GM23338 (cell line): ENCODE results near the gene CDK14. TPM values are rescaled to one million over a fixed set of nuclear protein-coding genes. Genes with fewer than 3 reads are reported as not detected.

ENCODE experiments used
- ATAC-seq: fragments of 200-7000 bp; cut with Tn5 transposase; 3 replicates; pipeline ENCODE4 v1.9.1; 2020
- DNase-seq: peaks from one replicate; pipeline ENCODE4 v3.0.0-alpha.2; 2015; ENCODE audit warnings: low spot score
- H2AFZ ChIP-seq: fragments of 200-600 bp; sonication (generic); 2 replicates; pipeline ENCODE4 v1.8.0; 2016; ENCODE audit warnings: antibody characterized with exemption, mild to moderate bottlenecking, moderate library complexity
- H3F3A ChIP-seq: fragments of 200-600 bp; sonication (generic); replicated peaks from 2 replicates; pipeline ENCODE4 v1.8.0; 2017; ENCODE audit warnings: antibody characterized with exemption, mixed run types, low read depth
- H3K27ac ChIP-seq: fragments of 200-600 bp; sonication (generic); 2 replicates; pipeline ENCODE4 v1.6.1; 2016; ENCODE audit warnings: low read depth
- H3K27me3 ChIP-seq: fragments of 200-600 bp; sonication (generic); 2 replicates; pipeline ENCODE4 v1.8.0; 2016; ENCODE audit warnings: mild to moderate bottlenecking, mixed run types, moderate library complexity; ENCODE audit not compliant: insufficient read depth
- H3K36me3 ChIP-seq: fragments of 200-600 bp; sonication (generic); 2 replicates; pipeline ENCODE4 v1.8.0; 2016; ENCODE audit warnings: mild to moderate bottlenecking; ENCODE audit not compliant: insufficient read depth
- H3K4me1 ChIP-seq: fragments of 200-600 bp; sonication (generic); 2 replicates; pipeline ENCODE4 v1.8.0; 2016; ENCODE audit warnings: mild to moderate bottlenecking, moderate library complexity; ENCODE audit not compliant: insufficient read depth
- H3K4me2 ChIP-seq: fragments of 200-600 bp; sonication (generic); 2 replicates; pipeline ENCODE4 v1.7.1; 2017; ENCODE audit warnings: mixed run types
- H3K4me3 ChIP-seq: fragments of 200-600 bp; sonication (generic); 2 replicates; pipeline ENCODE4 v1.6.1; 2016; ENCODE audit warnings: mixed run types
- H3K79me2 ChIP-seq: fragments of 200-600 bp; sonication (generic); replicated peaks from 2 replicates; pipeline ENCODE4 v1.8.0; 2017; ENCODE audit warnings: mild to moderate bottlenecking; ENCODE audit not compliant: insufficient read depth
- H3K9me2 ChIP-seq: fragments of 200-600 bp; sonication (generic); 2 replicates; pipeline ENCODE4 v1.8.0; 2017; ENCODE audit not compliant: insufficient read depth
- H4K20me1 ChIP-seq: fragments of 200-600 bp; sonication (generic); replicated peaks from 2 replicates; pipeline ENCODE4 v1.8.0; 2017; ENCODE audit warnings: mild to moderate bottlenecking; ENCODE audit not compliant: insufficient read depth
- H3K27ac Mint-ChIP-seq: 2 replicates; pipeline ENCODE4 v1.8.0; 2020; ENCODE audit warnings: inconsistent platforms, mild to moderate bottlenecking, moderate library complexity, mixed read lengths
- H3K27me3 Mint-ChIP-seq: 3 replicates; pipeline ENCODE4 v1.8.0; 2022; ENCODE audit warnings: low read depth, mild to moderate bottlenecking, moderate library complexity, mixed read lengths, inconsistent platforms; ENCODE audit not compliant: insufficient read depth, poor library complexity
- H3K36me3 Mint-ChIP-seq: 3 replicates; pipeline ENCODE4 v1.8.0; 2021; ENCODE audit warnings: low read depth, mild to moderate bottlenecking, inconsistent platforms, moderate library complexity, mixed read lengths
- H3K4me1 Mint-ChIP-seq: 3 replicates; pipeline ENCODE4 v1.8.0; 2020; ENCODE audit warnings: mild to moderate bottlenecking, inconsistent platforms, mixed read lengths
- H3K4me3 Mint-ChIP-seq: 3 replicates; pipeline ENCODE4 v1.8.0; 2021; ENCODE audit warnings: moderate library complexity, mild to moderate bottlenecking, inconsistent platforms, mixed read lengths
- H3K9me3 Mint-ChIP-seq: 3 replicates; pipeline ENCODE4 v1.8.0; 2020; ENCODE audit warnings: moderate library complexity, mild to moderate bottlenecking, inconsistent platforms, mixed read lengths
- CREB1 ChIP-seq: fragments of 250-450 bp; sonication (Bioruptor Pico); IDR thresholded peaks from 2 replicates; pipeline ENCODE4 v1.5.0; 2020; ENCODE audit warnings: low read depth, mild to moderate bottlenecking, moderate library complexity
- EZH2phosphoT487 ChIP-seq: fragments of 200-600 bp; sonication (generic); IDR thresholded peaks from one replicate; pipeline ENCODE4 v1.8.1; 2018; ENCODE audit warnings: antibody characterized with exemption; ENCODE audit not compliant: unreplicated experiment
- POLR2AphosphoS5 ChIP-seq: IDR thresholded peaks from 2 replicates; pipeline ENCODE4 v1.6.1; 2016; ENCODE audit warnings: antibody characterized with exemption, low read depth
- ZNF331 ChIP-seq: fragments of 250-450 bp; sonication (Bioruptor Pico); IDR thresholded peaks from 2 replicates; pipeline ENCODE4 v1.5.0; 2020; ENCODE audit warnings: low read depth, mild to moderate bottlenecking, moderate library complexity
- polyA plus RNA-seq: library from polyadenylated mRNA; unstranded; fragments of >200 nt; fragmentation: Nextera tagmentation; extraction: Ambion mirVana; gene quantifications from 2 replicates; pipeline ENCODE4 v1.2.1, GENCODE V29; 2016
- total RNA-seq: library from RNA; depleted of rRNA; stranded (reverse); fragments of >200 nt; shearing (Covaris generic); gene quantifications from 2 replicates; pipeline ENCODE4 v1.2.3, GENCODE V29; 2014
- TF ChIP-seq, protein P1 (sequence below), 2 experiments: fragments of 200-600 bp in 1 of 2; sonication (generic) in 1 of 2; conservative IDR thresholded peaks; 2 replicates each; pipeline versions ENCODE4 v1.5.1 to v1.6.1; 2016 to 2017; ENCODE audit warnings: antibody characterized with exemption in 2 of 2, low read depth in 2 of 2, mild to moderate bottlenecking in 2 of 2, moderate library complexity in 1 of 2
- TF ChIP-seq, protein P2 (sequence below): IDR thresholded peaks from 2 replicates; pipeline ENCODE4 v1.6.1; 2016; ENCODE audit warnings: antibody characterized with exemption
- TF ChIP-seq, protein P3 (sequence below): fragments of 250-450 bp; sonication (Bioruptor Pico); IDR thresholded peaks from 2 replicates; pipeline ENCODE4 v1.5.0; 2020; ENCODE audit warnings: mild to moderate bottlenecking, moderate library complexity

Gene CDK14
- total and polyA plus RNA-seq, 2 experiments from 2014 or later: 11.2 to 24.0 TPM

DNA sequence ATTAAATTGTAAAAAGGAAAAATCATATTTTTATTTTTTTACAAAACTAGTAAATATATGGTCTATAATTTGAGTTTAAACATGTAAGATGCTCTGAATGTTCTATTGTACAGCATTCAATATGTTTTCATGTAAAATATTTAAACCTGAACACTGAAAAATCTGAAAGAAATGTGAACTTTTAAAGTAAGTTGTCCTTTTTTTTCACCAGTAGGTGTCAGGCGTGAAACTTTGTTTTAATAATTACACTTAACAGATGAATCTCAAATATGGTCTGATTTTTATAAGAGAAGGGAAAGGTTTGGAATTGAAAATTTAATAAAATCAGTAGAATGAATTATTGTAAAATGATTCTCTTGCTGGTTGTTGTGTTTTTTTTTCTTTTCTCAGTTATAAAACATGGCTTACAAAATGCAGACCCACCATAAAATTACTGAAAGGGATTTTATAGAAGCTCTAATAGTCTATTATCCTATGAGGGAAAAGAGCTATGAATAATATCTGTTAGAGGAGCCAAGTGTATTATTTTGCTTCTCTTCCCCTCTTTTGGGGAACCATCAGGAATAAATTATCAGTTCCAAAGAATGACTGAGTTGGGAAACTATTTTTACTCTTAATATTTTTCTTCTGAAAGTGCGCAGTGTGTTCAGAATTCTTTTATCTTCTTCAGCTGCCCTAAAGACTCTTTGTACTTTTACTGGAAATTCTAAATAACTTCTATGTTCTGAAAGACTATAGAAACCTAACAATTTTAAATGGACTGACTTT lies 450.4 kb downstream of the CDK14 start:
- TF ChIP-seq, protein P1, sequence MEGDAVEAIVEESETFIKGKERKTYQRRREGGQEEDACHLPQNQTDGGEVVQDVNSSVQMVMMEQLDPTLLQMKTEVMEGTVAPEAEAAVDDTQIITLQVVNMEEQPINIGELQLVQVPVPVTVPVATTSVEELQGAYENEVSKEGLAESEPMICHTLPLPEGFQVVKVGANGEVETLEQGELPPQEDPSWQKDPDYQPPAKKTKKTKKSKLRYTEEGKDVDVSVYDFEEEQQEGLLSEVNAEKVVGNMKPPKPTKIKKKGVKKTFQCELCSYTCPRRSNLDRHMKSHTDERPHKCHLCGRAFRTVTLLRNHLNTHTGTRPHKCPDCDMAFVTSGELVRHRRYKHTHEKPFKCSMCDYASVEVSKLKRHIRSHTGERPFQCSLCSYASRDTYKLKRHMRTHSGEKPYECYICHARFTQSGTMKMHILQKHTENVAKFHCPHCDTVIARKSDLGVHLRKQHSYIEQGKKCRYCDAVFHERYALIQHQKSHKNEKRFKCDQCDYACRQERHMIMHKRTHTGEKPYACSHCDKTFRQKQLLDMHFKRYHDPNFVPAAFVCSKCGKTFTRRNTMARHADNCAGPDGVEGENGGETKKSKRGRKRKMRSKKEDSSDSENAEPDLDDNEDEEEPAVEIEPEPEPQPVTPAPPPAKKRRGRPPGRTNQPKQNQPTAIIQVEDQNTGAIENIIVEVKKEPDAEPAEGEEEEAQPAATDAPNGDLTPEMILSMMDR (conservative IDR thresholded peaks at IDR 0.05; ENCODE audit: low read depth in 2 of 2): peak in 1 of 2 experiments; percentile 61; a peak in 3 of 4 replicates
- TF ChIP-seq ZNF331 (CRISPR knock-in tag): no peak
- Histone ChIP-seq H3K4me1 (peaks cover 30% of the 10 kb centered on the region), H3K27ac (no peak overlapping the region), H3K27me3 (peaks cover 24% of the 10 kb centered on the region), H4K20me1 (no peaks in the 10 kb centered on the region), H3K4me3 (no peak overlapping the region), H3K4me2 (no peak overlapping the region), H3F3A (no peaks in the 10 kb centered on the region), H3K36me3 (no peaks in the 10 kb centered on the region), H3K79me2 (no peaks in the 10 kb centered on the region), H3K9me2 (no peaks in the 10 kb centered on the region), H2AFZ (no peak overlapping the region)
- ATAC-seq (no peak), DNase-seq (no peak)
- no peak overlapping the region for H3K4me3 Mint-ChIP-seq
- peaks cover 17% of the 10 kb centered on the region for H3K27me3 Mint-ChIP-seq
- H3K27ac Mint-ChIP-seq: no peak overlapping the region
- peaks cover 36% of the 10 kb centered on the region for H3K4me1 Mint-ChIP-seq
- H3K36me3 Mint-ChIP-seq: peaks cover 5% of the 10 kb centered on the region; the same call in 1 of the 3 replicates
- no peaks in the 10 kb centered on the region for H3K9me3 Mint-ChIP-seq

DNA sequence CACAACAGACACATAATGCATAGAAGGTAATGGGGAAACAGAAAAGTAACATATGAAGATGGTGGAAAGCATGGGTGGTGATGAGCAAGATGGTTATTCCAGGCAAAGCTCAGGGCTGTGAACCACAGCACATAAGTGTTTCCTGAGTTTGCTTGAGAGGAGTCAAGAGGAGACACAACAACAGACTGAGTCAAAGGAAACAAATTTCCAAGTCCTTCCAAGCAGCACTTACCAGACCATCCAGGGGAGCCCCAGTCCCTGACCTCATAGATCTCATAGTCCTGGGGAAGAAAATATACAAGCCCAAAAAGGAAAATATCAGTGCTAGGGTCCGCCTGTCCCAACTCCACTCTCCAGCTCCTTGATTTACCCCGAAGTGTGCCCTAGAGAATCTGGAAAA lies 451.5 kb downstream of the CDK14 start:
- no peak for DNase-seq
- peaks cover 36% of the 10 kb centered on the region for H3K4me1 Mint-ChIP-seq
- H3K36me3 ChIP-seq: no peaks in the 10 kb centered on the region
- H3K27me3 Mint-ChIP-seq: peaks cover 25% of the 10 kb centered on the region
- peaks cover 35% of the 10 kb centered on the region for H3K27me3 ChIP-seq
- H3K4me3 Mint-ChIP-seq: no peak overlapping the region
- H3K4me1 ChIP-seq: peaks cover 25% of the 10 kb centered on the region
- H3K9me2 ChIP-seq: no peaks in the 10 kb centered on the region
- H3K9me3 Mint-ChIP-seq: no peaks in the 10 kb centered on the region
- no peaks in the 10 kb centered on the region for H3F3A ChIP-seq
- no peak overlapping the region for H3K4me2 ChIP-seq
- H3K79me2 ChIP-seq: no peaks in the 10 kb centered on the region
- H4K20me1 ChIP-seq: no peaks in the 10 kb centered on the region
- H2AFZ ChIP-seq: no peak overlapping the region
- ATAC-seq: no peak
- H3K27ac Mint-ChIP-seq: no peak overlapping the region
- peaks cover 5% of the 10 kb centered on the region; the same call in 1 of the 3 replicates for H3K36me3 Mint-ChIP-seq
- no peak overlapping the region for H3K27ac ChIP-seq
- H3K4me3 ChIP-seq: no peak overlapping the region
- TF ChIP-seq POLR2AphosphoS5 (no peak), CREB1 (CRISPR knock-in tag) (no peak), ZNF331 (CRISPR knock-in tag) (no peak), EZH2phosphoT487 (no peak)
- TF ChIP-seq, protein P2, sequence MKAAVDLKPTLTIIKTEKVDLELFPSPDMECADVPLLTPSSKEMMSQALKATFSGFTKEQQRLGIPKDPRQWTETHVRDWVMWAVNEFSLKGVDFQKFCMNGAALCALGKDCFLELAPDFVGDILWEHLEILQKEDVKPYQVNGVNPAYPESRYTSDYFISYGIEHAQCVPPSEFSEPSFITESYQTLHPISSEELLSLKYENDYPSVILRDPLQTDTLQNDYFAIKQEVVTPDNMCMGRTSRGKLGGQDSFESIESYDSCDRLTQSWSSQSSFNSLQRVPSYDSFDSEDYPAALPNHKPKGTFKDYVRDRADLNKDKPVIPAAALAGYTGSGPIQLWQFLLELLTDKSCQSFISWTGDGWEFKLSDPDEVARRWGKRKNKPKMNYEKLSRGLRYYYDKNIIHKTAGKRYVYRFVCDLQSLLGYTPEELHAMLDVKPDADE: no peak
- TF ChIP-seq, protein P3, sequence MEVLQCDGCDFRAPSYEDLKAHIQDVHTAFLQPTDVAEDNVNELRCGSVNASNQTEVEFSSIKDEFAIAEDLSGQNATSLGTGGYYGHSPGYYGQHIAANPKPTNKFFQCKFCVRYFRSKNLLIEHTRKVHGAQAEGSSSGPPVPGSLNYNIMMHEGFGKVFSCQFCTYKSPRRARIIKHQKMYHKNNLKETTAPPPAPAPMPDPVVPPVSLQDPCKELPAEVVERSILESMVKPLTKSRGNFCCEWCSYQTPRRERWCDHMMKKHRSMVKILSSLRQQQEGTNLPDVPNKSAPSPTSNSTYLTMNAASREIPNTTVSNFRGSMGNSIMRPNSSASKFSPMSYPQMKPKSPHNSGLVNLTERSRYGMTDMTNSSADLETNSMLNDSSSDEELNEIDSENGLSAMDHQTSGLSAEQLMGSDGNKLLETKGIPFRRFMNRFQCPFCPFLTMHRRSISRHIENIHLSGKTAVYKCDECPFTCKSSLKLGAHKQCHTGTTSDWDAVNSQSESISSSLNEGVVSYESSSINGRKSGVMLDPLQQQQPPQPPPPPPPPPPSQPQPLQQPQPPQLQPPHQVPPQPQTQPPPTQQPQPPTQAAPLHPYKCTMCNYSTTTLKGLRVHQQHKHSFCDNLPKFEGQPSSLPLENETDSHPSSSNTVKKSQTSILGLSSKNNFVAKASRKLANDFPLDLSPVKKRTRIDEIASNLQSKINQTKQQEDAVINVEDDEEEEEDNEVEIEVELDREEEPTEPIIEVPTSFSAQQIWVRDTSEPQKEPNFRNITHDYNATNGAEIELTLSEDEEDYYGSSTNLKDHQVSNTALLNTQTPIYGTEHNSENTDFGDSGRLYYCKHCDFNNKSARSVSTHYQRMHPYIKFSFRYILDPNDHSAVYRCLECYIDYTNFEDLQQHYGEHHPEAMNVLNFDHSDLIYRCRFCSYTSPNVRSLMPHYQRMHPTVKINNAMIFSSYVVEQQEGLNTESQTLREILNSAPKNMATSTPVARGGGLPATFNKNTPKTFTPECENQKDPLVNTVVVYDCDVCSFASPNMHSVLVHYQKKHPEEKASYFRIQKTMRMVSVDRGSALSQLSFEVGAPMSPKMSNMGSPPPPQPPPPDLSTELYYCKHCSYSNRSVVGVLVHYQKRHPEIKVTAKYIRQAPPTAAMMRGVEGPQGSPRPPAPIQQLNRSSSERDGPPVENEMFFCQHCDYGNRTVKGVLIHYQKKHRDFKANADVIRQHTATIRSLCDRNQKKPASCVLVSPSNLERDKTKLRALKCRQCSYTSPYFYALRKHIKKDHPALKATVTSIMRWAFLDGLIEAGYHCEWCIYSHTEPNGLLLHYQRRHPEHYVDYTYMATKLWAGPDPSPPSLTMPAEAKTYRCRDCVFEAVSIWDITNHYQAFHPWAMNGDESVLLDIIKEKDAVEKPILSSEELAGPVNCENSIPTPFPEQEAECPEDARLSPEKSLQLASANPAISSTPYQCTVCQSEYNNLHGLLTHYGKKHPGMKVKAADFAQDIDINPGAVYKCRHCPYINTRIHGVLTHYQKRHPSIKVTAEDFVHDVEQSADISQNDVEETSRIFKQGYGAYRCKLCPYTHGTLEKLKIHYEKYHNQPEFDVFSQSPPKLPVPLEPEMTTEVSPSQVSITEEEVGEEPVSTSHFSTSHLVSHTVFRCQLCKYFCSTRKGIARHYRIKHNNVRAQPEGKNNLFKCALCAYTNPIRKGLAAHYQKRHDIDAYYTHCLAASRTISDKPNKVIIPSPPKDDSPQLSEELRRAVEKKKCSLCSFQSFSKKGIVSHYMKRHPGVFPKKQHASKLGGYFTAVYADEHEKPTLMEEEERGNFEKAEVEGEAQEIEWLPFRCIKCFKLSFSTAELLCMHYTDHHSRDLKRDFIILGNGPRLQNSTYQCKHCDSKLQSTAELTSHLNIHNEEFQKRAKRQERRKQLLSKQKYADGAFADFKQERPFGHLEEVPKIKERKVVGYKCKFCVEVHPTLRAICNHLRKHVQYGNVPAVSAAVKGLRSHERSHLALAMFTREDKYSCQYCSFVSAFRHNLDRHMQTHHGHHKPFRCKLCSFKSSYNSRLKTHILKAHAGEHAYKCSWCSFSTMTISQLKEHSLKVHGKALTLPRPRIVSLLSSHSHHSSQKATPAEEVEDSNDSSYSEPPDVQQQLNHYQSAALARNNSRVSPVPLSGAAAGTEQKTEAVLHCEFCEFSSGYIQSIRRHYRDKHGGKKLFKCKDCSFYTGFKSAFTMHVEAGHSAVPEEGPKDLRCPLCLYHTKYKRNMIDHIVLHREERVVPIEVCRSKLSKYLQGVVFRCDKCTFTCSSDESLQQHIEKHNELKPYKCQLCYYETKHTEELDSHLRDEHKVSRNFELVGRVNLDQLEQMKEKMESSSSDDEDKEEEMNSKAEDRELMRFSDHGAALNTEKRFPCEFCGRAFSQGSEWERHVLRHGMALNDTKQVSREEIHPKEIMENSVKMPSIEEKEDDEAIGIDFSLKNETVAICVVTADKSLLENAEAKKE: no peak
